K562 (cell line): ENCODE measurements around the gene CRLF2. TPM values are rescaled to one million over a fixed set of nuclear protein-coding genes. Genes with fewer than 3 reads are reported as not detected.

Experiments
- ATAC-seq: fragments of 200-7000 bp; cut with Tn5 transposase; 3 replicates; pipeline ENCODE4 v1.9.1; 2020; ENCODE audit warnings: moderate library complexity
- BruUV-seq: library from RNA; stranded (reverse); fragments of 400-500 nt; replicated peaks from 2 replicates; lab custom pipeline; 2021; lab: Mats Ljungman, UMichigan
- CTCF ChIA-PET: fragments of 300-600 bp; formaldehyde crosslinking; extraction: SDS; loops from one replicate; lab custom pipeline; 2021; ENCODE audit warnings: low intra/inter-chr PET ratio; lab: Yijun Ruan, JAX
- POLR2A ChIA-PET: fragments of 300-600, 350-650 bp; sonication (Branson Sonifier 250); formaldehyde crosslinking; extraction: SDS; loops from one replicate; lab custom pipeline; 2021; ENCODE audit warnings: antibody characterized with exemption, inconsistent platforms; lab: Yijun Ruan, JAX
- DNase-seq, 4 experiments: peaks; one replicate each; pipeline versions ENCODE4 v3.0.0 to v3.0.0-alpha.2; 2011 to 2018; ENCODE audit warnings: low spot score in 3 of 4, mixed read lengths in 3 of 4; ENCODE audit errors: extremely low read depth in 1 of 4
- FAIRE-seq: peaks from 2 replicates; lab custom pipeline; 2011; peaks lifted over from hg19 to GRCh38; lab: Jason Lieb, UNC
- H2AFZ ChIP-seq: 2 replicates; pipeline ENCODE4 v1.6.0; 2011; ENCODE audit warnings: low read depth, low read length, control low read depth, inconsistent platforms
- H3K27ac ChIP-seq: fragments of 200-600 bp; 3 replicates; pipeline ENCODE4 v1.8.0; 2011; ENCODE audit warnings: low read depth, mild to moderate bottlenecking, control low read depth, inconsistent platforms, low read length, moderate library complexity, mixed read lengths; ENCODE audit errors: extremely low read depth
- H3K27me3 ChIP-seq, 2 experiments: fragments of 300-600 bp in 1 of 2; 2 replicates in 1 of 2; 3 replicates in 1 of 2; pipeline versions ENCODE4 v1.6.0 to v1.8.0; 2011; ENCODE audit warnings: inconsistent platforms in 2 of 2, low read length in 2 of 2, mild to moderate bottlenecking in 1 of 2, mixed read lengths in 1 of 2, moderate library complexity in 1 of 2; ENCODE audit not compliant: control insufficient read depth in 2 of 2, insufficient read depth in 2 of 2
- H3K36me3 ChIP-seq: fragments of 300-600 bp; 3 replicates; pipeline ENCODE4 v1.8.0; 2011; ENCODE audit warnings: mild to moderate bottlenecking, low read length, inconsistent platforms; ENCODE audit not compliant: control insufficient read depth, insufficient read depth
- H3K4me1 ChIP-seq, 2 experiments: fragments of 200-600 bp in 1 of 2; replicated peaks in 1 of 2; 2 replicates in 1 of 2; 3 replicates in 1 of 2; pipeline versions ENCODE4 v1.5.1 to v1.8.0; 2011; ENCODE audit warnings: inconsistent platforms in 2 of 2, low read length in 2 of 2, mild to moderate bottlenecking in 1 of 2, mixed read lengths in 1 of 2, moderate library complexity in 1 of 2; ENCODE audit not compliant: control insufficient read depth in 2 of 2, insufficient read depth in 2 of 2
- H3K4me2 ChIP-seq: 2 replicates; pipeline ENCODE4 v1.6.1; 2011; ENCODE audit warnings: low read length, control low read depth, inconsistent platforms, mixed read lengths; ENCODE audit not compliant: insufficient read depth
- H3K4me3 ChIP-seq: fragments of 200-600 bp; sonication (generic), shearing (Covaris generic); 2 replicates; pipeline ENCODE4 v1.5.1; 2016; ENCODE audit warnings: control low read depth, inconsistent platforms
- H3K79me2 ChIP-seq: fragments of 200-600 bp; 3 replicates; pipeline ENCODE4 v1.8.0; 2011; ENCODE audit warnings: low read length, inconsistent platforms; ENCODE audit not compliant: control insufficient read depth, insufficient read depth
- H3K9ac ChIP-seq, 2 experiments: 2 replicates each; pipeline versions ENCODE4 v1.6.0 to v1.6.1; 2011; ENCODE audit warnings: low read depth in 2 of 2, low read length in 2 of 2, control low read depth in 1 of 2, inconsistent platforms in 1 of 2, mild to moderate bottlenecking in 1 of 2, mixed read lengths in 1 of 2; ENCODE audit not compliant: insufficient read depth in 1 of 2
- H3K9me1 ChIP-seq: one replicate; pipeline ENCODE4 v1.6.0; 2011; ENCODE audit warnings: inconsistent platforms, mild to moderate bottlenecking, low read length, moderate library complexity; ENCODE audit not compliant: control insufficient read depth, insufficient read depth
- H3K9me3 ChIP-seq: replicated peaks from 2 replicates; pipeline ENCODE4 v1.5.1; 2011; ENCODE audit warnings: low read depth, low read length, inconsistent platforms; ENCODE audit not compliant: control insufficient read depth, insufficient read depth
- H4K20me1 ChIP-seq: replicated peaks from 2 replicates; pipeline ENCODE4 v1.6.1; 2011; ENCODE audit warnings: low read length, inconsistent platforms, mixed read lengths; ENCODE audit not compliant: control insufficient read depth, insufficient read depth
- CTCF ChIP-seq, 3 experiments: IDR thresholded peaks in 2 of 3; conservative IDR thresholded peaks in 1 of 3; 2 replicates each; pipeline ENCODE4 v1.5.1; 2011 to 2012; ENCODE audit warnings: low read length in 3 of 3, mild to moderate bottlenecking in 3 of 3, control low read depth in 2 of 3, improper control_type of control experiment in 1 of 3, inconsistent platforms in 1 of 3, low read depth in 1 of 3, mixed read lengths in 1 of 3, moderate library complexity in 1 of 3; ENCODE audit not compliant: insufficient read depth in 2 of 3
- GATAD2A ChIP-seq: fragments of 450-650 bp; IDR thresholded peaks from 2 replicates; pipeline ENCODE4 v1.6.1; 2017
- ZNF512 ChIP-seq: IDR thresholded peaks from 2 replicates; pipeline ENCODE4 v1.6.1; 2016; ENCODE audit warnings: missing genetic modification characterization, missing compliant biosample characterization
- WGBS: fragments of 100-300 bp; shearing (Covaris generic); methylation state at CpG from one replicate; pipeline ENCODE4 v1.1.6; 2016; ENCODE audit warnings: low coverage, mixed read lengths; ENCODE audit not compliant: insufficient coverage; ENCODE audit errors: missing lambda C conversion rate; 5-methylcytosine and 5-hydroxymethylcytosine counted together
- in situ Hi-C: fragments of 300-500 bp; cut with MboI; formaldehyde crosslinking; loops from 4 replicates; pipeline ENCODE4 v1.15.0; 2018; ENCODE audit warnings: inconsistent platforms, mixed read lengths
- intact Hi-C: fragments of 100-400 bp; cut with micrococcal nuclease; formaldehyde crosslinking; loops from 2 replicates; pipeline ENCODE4 v1.14.2; 2022
- polyA plus RNA-seq, 8 experiments: library from polyadenylated mRNA; depleted of rRNA in 4 of 8; stranded (reverse) in 5 of 8; unstranded in 3 of 8; fragments of >200 nt; fragmentation: Nextera tagmentation in 2 of 8; fragmentation: Illumina TruSeq in 1 of 8; extraction: Ambion mirVana in 2 of 8; extraction: Trizol in 1 of 8; gene quantifications; 2 replicates each; pipeline versions ENCODE4 v1.2.1 to v1.2.3, GENCODE V29; 2011 to 2014; ENCODE audit warnings: inconsistent platforms in 1 of 8, missing spikeins in 1 of 8
- total RNA-seq, 7 experiments: library from RNA; depleted of rRNA in 6 of 7; stranded (reverse); fragments of >200 nt in 6 of 7; fragmentation: Illumina TruSeq in 2 of 7; extraction: Trizol in 2 of 7; gene quantifications; 2 replicates each; pipeline versions ENCODE4 v1.2.1 to v1.2.3, GENCODE V29; 2011 to 2021; ENCODE audit warnings: low replicate concordance in 1 of 7

The CRLF2 gene
- total and polyA plus RNA-seq, 9 of the 15 experiments (the other 6 are each of a cell fraction or from before 2014, with no cell fraction given) = not detected

- no peaks in the 10 kb centered on the region; a peak in 1 of 5 replicates for H3K27me3 ChIP-seq
- H3K9ac ChIP-seq = no peak overlapping the region
- H2AFZ ChIP-seq = no peak overlapping the region
- ATAC-seq (peak; percentile 59; the same call in 2 of the 3 replicates), FAIRE-seq (no peak), DNase-seq (peak in 1 of 4 experiments; percentile 5)
- intact Hi-C loops (no loop called here), in situ Hi-C loops (loop anchor here (10.0 kb wide), 1 partner anchor 190 kb away; no protein-coding TSS in a partner anchor)
- no peaks in the 10 kb centered on the region for H4K20me1 ChIP-seq
- no peaks in the 10 kb centered on the region for H3K9me1 ChIP-seq
- H3K4me3 ChIP-seq = no peak overlapping the region
- H3K9me3 ChIP-seq = no peaks in the 10 kb centered on the region
- TF ChIP-seq CTCF (IDR thresholded peaks at IDR 0.05 in 2 of 3, conservative IDR thresholded peaks at IDR 0.05 in 1 of 3; ENCODE audit: insufficient read depth in 2 of 3, low read depth in 1 of 3, low read length in 3 of 3) (peak in 2 of 3 experiments; percentile 7 to 11; a peak in 1 of 6 replicates), GATAD2A (no peak), ZNF512 (tag) (peak; percentile 82)
- peaks cover 0 to 3% of the 10 kb centered on the region in 2 experiments; a peak in 1 of 5 replicates for H3K4me1 ChIP-seq
- no peak overlapping the region for H3K27ac ChIP-seq
- WGBS = 0% methylated on average over 4 of the region's 13 CpGs
- ChIA-PET CTCF (no interaction called here), POLR2A (no interaction called here)
- no peaks in the 10 kb centered on the region for H3K36me3 ChIP-seq
- no peaks in the 10 kb centered on the region for H3K79me2 ChIP-seq
- H3K4me2 ChIP-seq = no peak overlapping the region
- BruUV-seq = no TSS peak
Observed at GRCh38 chrX:1244164-1245076, 32.0 kb upstream of the CRLF2 start.
